COLO829 (cell line): Measurements from ENCODE around the gene HOXC13.
A peak's percentile ranks its signal among the peaks of the same experiment; 100 is the strongest.

Source experiments
- DNase-seq: peaks from one replicate; pipeline ENCODE4 v3.0.0; 2012; ENCODE audit warnings: low spot score

The HOXC13 gene

DNA sequence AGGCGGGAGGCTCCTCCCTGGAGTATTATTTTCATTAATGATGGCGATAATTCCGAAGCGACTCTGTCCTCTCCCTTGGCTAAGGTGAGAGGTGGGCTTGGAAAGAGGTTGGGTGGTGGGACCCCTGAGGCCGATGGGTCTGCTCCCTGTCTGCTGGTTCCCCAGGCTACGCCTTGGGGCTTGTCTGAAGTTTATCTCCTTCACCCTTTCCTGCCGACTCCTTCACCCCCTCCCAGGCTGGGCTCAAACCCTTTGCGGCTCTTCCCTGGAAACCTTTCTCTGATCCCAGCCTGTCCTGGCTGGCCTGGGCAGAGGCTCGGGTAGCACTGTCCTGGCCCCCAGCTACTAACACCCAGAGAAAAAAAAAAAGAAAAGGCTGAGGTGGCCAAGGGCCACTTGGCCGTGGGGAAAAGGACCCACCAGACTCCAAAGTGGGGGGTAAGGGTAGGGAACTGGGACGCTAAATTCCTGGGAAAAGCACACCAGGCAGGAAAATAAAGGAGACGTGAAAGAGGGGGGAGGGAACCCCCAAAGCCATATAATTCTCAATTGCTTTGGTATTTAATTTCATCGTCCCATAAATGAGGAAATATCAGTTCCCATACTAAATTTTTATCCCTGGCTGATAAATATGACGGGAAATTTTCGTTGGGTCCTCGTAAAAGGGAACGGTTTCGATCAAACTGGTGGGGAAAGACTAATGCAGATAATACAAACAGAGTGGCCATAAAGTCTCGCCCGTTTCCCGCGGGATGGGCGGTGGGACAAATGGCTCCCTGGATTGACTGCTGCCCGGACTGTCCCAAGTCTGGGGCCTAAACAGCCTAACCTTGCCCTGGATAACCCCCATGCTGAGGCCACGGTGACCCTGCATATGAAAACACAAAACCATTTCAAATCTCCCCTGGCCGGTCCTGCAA, 44.3 kb downstream of the HOXC13 start:
- DNase-seq, result no peak

DNA sequence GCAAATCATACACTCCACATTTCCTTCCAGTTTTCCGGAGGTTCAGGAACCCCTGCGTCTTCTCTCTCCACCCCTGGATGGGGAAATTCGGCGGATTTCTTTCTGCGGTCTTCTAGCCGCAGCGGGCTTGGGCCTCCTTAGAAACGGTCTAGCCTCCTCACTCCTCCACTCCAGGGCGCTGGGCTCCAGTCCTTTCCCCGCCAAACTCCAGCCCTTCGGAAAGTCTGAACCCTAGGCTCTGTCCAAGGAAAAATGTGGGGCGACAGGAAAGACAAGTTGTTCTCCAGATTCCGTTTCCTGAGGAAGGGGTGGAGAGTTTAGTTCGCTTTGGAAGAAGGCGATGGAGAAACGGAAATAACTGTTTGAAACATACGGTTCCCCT, 44.9 kb downstream of the HOXC13 start:
- no peak for DNase-seq

DNA sequence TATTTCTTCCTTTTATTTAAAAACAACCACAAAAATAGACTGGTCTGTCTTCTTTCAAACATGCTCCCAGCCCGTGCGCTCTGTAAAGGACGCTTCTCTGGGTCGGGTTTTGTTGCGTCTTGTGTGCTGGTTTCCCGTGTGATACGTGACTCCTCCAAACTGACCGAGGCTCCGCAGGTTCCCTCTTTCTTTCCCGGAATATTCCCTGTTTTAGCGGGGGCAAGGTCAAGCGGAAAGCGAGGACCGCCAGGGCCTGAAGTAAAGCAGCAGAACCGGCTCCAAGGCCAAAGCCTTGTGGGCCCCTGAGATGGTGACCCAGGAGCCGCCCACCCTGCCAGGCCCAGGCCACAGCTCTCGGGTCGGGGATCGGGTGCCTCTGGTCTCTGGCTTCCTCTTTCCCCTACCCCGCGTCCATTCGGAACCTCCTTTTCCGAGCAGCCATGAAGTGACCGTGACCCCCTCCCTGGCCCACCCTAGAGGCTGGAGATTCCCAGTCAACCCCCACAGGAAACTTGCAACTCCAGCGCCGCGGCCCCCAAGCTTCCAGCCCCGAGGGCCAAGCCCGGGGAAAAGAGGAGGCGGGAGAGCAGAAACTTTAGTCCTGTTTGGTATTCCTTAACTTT, 45.4 kb downstream of the HOXC13 start:
- no peak for DNase-seq

DNA sequence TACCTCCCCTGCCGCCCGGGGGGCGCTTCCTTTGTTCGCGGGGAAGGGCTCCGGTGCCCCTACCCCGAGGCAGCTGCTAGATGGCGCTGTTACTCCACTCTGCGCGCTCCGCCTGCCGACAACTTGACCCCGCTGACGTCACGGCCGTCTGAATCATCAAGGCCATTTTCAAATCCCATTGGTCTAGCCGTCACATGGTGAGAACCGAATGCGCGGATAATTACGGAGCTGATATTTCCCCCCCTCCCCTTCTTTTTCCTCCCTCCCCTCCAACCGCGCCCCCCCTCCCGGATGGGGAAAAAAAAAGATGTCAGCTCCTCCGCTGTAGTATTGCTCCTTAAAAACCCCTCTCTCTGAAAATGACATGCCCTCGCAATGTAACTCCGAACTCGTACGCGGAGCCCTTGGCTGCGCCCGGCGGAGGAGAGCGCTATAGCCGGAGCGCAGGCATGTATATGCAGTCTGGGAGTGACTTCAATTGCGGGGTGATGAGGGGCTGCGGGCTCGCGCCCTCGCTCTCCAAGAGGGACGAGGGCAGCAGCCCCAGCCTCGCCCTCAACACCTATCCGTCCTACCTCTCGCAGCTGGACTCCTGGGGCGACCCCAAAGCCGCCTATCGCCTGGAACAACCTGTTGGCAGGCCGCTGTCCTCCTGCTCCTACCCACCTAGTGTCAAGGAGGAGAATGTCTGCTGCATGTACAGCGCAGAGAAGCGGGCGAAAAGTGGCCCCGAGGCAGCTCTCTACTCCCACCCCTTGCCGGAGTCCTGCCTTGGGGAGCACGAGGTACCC, 46.5 kb downstream of the HOXC13 start, which contains the start of gene HOXC10:
Gene HOXC10 (plus strand): TSS at position 246 of the 791 bp plus-strand sequence. CDS start 114 bp downstream, at position 360.
- peak; percentile 93 for DNase-seq

DNA sequence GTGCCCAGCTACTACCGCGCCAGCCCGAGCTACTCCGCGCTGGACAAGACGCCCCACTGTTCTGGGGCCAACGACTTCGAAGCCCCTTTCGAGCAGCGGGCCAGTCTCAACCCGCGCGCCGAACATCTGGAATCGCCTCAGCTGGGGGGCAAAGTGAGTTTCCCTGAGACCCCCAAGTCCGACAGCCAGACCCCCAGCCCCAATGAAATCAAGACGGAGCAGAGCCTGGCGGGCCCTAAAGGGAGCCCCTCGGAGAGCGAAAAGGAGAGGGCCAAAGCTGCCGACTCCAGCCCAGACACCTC, 47.0 kb downstream of the HOXC13 start:
- DNase-seq, result no peak

DNA sequence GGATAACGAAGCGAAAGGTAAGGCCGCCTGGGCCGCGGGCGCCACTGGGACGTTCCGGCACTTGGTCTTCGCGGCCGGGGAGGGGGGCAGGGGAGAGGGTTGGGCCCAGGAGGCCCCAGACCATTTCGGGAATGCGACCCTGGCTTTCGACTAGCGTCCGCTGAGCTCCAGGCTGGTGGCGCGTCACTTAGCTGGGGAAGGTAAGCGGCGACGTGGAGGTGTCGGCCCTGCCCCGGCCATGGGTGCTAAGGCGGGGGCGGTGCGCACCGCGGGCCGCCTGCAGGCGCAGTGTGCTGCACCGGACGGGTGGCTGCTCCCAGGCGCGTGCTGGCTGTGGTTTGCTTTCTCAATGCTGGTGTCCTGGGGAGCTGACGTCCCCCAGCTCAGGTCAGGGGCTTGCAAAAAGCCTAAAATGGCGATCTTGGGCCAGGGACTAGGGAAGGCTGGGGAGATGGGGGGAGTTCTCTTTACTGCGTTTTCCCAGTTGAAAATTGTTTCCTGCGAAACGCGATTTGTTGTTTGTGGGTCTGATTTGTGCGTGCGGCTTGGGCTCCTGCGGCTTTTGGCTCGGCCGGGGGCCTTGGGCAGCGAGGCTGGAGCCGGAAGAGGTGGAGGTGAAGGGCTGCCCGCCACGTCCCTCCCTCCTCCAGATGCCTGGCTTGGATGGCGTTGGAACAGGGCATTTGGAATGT, 47.5 kb downstream of the HOXC13 start:
- DNase-seq, result no peak

DNA sequence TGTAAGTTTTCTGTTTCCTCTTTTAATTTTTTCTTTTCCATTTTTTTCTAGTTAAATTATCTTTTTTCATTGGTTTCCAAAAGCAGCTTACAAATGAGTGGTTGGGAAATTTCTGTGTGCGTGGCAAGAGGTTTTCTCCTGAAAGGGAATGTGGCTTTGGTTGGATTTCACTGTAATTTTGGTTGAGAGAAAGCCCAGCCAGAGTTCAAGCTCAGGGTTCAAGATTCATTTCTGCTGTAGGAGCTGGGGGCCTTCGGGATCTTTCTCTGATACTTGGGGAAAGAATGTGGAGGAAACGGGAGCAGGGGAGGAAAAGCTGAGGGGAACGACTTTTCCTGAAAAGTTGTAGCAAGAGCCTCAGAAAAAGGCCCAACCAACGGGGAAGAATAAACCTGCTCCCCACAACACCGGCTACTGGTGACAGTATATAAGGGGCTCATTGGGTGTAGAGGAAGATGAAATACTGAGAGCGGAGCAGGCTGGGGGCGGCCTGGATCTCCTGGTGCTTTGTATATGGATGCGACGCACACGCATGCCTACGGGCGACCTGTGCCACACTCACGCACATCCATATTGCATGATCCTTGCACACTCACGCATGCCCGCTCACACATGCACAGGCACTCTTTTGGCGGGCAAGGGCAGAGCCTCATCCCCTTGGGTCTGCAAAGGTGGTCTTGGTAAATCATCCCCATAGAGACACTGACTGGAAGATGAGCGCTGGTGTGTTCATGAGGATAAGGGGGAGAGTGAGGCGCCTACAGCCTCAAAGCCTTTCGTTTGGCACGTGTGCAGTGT, 48.3 kb downstream of the HOXC13 start:
- DNase-seq, result no peak

DNA sequence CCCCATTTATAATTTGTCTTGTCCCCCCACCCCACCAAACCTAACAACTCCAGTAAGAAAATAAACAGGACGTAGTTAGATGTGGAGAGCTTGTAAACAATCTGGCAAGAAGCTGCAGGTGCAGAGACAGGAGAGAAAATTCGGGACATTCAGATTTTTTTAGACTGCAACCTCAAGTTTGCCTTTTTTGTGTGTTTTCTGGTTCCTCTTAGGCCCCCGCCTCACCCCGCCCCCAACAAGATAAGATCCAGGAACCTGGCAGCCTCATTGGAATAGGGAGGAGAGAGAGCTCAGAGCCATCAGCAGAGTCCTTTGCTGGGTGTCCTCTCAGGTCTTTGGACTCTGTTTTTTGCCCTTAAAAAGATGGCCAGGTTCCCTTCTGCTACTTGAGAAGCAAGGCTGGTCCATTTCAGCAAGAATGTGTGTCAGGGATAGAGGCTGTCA, 49.2 kb downstream of the HOXC13 start:
- no peak for DNase-seq

DNA sequence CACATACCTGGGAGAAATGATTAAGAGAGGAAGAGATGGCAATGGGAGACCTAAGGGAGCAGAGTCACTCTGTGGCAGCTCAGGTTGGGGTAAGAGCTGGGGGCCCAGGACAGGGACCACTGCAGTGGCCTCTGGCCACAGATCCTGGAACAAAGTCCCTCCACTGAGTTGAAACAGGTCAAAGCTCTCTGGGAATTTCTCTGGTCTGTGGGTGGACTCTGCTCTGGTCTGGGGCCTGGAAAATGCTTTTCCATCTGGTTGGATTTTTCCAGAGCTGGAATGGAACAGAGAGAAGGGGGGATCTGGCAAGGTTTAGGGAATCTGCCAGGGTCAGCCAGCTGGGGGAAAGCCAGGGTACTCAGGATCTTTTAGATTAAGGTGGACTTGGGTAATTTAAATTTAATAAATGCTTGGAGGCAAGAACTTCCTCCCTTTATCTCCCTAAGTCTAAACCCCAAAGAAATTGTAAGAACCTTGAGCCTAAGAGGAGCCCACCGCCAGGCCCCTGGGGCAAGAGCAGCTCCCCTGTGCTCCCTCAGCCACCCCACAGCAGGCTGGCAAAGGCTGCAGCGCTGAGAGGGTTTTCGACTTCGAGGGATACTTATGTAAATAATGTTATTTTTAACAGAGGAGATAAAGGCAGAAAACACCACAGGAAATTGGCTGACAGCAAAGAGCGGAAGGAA, 50.1 kb downstream of the HOXC13 start:
- no peak for DNase-seq

DNA sequence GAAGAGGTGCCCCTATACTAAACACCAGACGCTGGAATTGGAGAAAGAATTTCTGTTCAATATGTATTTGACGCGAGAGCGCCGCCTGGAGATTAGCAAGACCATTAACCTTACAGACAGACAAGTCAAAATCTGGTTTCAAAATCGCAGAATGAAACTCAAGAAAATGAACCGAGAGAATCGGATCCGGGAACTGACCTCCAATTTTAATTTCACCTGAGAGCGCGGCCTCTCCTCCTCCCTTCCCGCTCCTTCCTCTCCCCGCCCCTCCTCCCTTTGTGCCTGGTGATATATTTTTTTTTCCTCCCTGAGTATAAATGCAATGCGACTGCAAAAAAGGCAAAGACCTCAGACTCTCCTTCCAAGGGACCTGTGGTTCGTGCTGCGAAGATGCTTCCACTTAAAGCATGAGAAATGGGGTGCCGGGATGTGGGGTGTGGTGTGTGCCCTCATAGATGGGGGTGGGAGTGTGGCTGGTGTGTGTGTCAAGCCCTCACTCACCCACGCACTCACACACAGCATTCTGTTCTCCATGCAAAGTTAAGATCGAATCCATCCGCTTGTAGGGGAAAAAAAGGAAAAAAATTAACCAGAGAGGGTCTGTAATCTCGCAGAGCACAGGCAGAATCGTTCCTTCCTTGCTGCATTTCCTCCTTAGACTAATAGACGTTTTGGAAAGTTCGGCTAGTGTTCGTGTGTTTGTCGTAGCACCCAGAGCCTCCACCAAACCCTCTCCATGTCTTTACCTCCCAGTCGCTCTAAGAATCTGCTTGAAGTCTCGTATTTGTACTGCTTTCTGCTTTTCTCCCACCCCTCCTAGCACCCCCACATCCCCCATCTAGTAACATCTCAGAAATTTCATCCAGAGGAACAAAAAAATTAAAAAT, 50.8 kb downstream of the HOXC13 start:
- peak; percentile 45 for DNase-seq

DNA sequence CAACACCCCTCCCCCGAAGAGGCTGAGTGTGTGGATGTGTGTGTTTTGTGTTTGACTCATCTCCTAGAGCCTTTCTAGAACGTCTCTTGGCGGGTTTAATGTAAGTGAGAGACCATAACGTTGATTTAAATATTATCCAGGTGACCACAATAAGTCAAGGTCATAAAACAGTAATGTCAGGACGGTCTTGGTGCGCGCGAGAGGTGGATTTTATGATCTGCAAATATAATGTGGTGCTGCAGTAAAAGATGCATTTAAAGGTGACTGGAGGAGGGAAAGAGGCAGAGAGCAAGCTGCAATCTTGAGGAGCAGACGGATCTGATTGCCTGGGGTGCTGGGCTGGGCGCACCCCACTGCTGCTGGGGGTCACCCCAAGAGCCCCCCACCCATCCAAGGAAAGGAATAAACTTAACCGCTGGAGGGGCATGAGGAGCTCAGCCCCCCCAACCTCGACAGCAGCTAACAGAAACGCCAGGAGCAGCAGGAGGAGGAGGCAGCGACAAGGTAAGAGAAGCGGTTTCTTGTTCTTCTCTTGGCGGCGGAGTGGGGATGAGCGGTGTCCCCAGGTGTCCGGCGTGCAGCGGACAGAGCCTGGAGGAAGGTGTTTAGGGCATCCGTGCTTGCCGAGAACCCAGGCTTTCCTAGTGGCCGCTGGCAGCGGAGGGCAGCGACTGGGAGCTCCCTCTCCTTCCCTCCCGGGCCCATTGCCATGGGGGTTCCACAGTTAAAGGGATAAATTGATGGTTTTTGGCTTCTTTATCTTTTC, 51.9 kb downstream of the HOXC13 start:
- DNase-seq, result no peak

DNA sequence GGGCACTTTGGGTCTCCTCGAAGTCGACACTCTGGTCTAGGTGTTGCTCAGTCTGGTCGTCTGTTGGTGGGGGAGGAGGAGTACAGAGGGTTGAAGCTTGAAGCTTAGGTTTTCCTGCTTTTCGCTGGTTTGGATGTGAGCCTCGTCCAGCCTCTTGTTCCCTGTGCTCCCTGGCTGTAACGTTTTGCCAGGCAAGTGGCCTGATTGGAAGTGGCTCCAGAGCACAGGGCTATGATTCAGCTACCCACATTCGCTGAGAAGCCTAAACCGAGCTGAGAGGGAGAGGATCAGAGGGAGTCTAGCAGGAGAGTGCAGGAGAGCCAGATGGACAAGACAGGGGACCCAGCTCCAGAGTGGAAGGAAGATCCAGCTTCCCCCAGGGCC, 52.4 kb downstream of the HOXC13 start:
- no peak for DNase-seq

DNA sequence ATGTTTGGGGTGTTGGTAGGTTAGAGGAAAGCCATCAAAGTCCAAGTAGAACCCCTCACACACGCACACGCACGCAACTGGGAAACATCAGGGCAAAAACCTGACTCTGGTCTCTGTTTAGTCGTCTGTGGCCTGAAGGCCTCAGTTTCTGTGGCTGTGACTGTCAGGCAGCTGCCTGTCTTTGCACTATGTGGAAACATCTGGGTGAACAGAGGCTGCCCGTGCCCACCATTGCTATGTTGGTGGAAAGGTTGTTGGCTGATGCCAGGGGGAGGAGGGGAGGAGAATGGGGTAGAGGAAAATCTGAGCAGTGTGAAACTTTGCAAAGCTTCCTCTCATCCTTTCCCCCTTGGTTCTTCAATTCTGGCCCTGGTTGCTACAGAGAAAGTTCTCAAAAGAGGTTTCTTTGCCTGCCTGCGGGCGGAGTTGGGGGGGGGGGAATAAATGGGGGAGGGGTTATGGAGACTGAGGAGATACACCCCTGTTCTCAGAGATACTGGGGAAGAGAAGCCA, 53.8 kb downstream of the HOXC13 start:
- no peak for DNase-seq

DNA sequence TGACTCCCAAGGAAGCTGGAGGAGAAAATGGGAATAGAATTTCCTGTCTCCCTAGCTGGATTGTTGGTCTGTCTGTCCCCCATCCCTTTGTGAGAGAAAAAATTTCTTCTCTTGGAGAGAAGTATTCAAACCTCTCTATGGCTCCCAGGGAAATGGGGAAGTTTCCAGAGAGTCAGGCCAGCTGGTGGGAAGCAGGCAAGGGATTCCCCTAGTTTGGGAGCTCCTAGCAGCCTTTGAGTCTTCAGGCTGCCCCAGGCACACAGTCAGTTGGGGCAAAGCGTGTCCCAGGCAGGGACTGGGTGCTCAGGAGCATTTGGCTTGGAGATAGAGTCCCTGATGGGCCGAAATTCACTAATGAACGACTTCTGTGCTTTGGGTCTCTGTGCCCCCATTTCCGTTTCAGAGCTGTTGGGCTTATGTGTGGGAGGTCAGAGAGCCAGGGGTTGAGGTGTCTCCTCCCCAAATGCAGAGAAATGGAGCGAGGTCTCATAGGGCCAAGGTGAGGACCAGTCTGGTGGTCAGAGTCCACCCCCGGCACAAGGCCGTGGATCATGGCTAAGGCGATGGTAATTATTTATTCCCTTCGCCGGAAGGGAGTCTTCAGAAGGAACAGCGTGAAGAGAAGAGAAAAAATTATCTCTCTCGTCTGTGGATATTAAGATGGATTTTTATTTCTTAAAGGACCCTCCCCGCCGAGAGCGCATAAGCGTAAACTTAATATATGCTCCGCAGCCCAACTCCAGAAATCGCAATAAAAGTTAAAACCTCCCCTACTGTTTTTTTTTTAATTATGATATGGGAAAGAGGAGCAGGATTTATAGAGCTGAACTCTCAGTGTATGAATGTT, 54.8 kb downstream of the HOXC13 start:
- DNase-seq, result no peak

DNA sequence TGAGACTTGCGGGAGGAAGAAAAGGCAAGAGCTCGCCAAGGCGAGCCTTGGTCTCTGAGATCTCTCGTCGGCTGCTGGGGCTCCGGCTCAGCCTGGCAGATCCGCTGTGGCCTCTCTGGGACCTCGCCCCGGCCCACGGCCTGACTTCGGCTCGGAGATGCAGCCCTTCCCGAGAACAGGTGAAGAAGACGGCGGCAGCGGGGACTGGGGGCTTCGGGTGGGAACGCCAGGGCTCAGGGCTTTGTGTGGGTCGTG, 55.3 kb downstream of the HOXC13 start:
- DNase-seq, result no peak

DNA sequence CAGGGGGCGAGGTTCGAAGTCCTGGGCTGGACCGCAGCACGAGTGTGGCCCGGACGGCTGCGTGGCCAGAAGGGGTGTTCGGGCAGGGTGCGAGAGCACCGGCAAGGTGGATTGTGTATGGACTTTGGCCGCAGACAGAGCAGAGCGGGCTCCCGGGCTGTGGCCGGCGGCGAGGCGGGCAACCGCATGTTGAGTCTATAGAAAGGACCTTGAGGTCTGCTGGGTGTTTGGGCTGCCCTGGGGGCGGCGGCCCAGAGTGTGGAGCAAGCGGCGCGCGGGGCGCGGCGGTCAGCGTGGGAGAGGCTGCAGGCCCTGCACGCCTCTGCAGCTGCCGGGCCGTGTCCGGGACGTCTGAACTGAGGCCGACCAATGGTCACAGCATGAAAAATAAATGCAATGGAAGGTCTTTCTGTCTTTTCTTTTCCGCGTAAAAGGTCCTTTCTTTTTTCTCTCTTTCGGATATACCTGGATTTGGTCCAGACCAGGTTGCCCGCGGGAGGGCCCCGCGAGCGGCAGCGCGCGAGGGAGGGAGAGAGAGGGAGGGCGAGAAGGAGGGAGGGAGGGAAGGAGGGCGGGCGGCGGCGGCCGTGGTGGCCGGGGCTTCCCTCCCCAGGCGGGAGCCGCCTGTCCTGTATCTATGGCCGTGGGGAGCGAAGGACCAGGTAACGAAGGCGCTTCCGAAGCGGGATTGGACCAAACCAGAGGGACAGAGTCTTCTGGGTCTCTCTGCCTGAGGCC, 55.8 kb downstream of the HOXC13 start:
- DNase-seq, result no peak

DNA sequence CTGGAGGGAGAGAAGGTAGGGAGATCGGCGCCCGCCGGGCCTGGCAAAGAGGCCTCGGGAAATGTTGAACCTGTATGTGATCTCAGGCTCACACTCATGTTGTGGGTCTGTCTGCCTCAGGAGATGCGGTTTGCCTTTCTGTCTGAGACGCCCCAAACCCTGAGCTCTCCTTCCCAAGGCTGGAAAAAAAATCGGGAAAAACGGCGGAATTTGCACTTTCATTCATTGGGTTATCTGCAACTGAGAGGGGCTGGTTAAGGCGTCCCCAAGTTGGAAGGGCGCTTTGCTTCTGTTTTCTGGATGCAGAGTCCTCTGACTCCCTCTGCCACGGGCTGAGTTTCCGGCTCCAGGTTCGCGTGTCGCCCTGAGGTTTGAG, 56.4 kb downstream of the HOXC13 start:
- DNase-seq, result no peak
